SH-SY5Y (cell line): ENCODE measurements around the gene ETV1.

Experiments
- GATA2 ChIP-seq: IDR thresholded peaks from 2 replicates; pipeline ENCODE4 v1.6.1; 2011; ENCODE audit warnings: mild to moderate bottlenecking, low read depth, low read length
- GATA3 ChIP-seq: IDR thresholded peaks from 2 replicates; pipeline ENCODE4 v1.6.1; 2011; ENCODE audit warnings: low read depth, mild to moderate bottlenecking, low read length, moderate library complexity

Gene ETV1

GRCh38 chr7:13979671-13980435, 9.6 kb downstream of the ETV1 start:
- TF ChIP-seq GATA2: no peak

GRCh38 chr7:13976594-13976993, 12.9 kb downstream of the ETV1 start:
- TF ChIP-seq GATA2 (no peak), GATA3 (no peak)

- TF ChIP-seq GATA2: no peak
- no peak for TF ChIP-seq GATA3
Measured at GRCh38 chr7:13965077-13965476, 24.4 kb downstream of the ETV1 start.

GRCh38 chr7:13963925-13964324, 25.5 kb downstream of the ETV1 start:
- TF ChIP-seq GATA2 (no peak), GATA3 (no peak)

- TF ChIP-seq GATA3 (no peak), GATA2 (no peak)
Measured at GRCh38 chr7:13955494-13955893, 34.0 kb downstream of the ETV1 start.

- TF ChIP-seq GATA3: no peak
- no peak for TF ChIP-seq GATA2
Measured at GRCh38 chr7:13953368-13953767, 36.1 kb downstream of the ETV1 start.

GRCh38 chr7:13952921-13953320, 36.5 kb downstream of the ETV1 start:
- no peak for TF ChIP-seq GATA3
- TF ChIP-seq GATA2: no peak

GRCh38 chr7:13949939-13950338, 39.5 kb downstream of the ETV1 start:
- TF ChIP-seq GATA2 (no peak), GATA3 (no peak)

GRCh38 chr7:13949445-13949844, 40.0 kb downstream of the ETV1 start:
- TF ChIP-seq GATA2 (peak; percentile 99), GATA3 (peak; percentile 100)

GRCh38 chr7:13948019-13948801, 41.3 kb downstream of the ETV1 start:
- TF ChIP-seq GATA2 (no peak), GATA3 (no peak)

- TF ChIP-seq GATA2 (no peak), GATA3 (no peak)
Measured at GRCh38 chr7:13947535-13947934, 41.9 kb downstream of the ETV1 start.

- no peak for TF ChIP-seq GATA2
- no peak for TF ChIP-seq GATA3
Measured at GRCh38 chr7:13946181-13946580, 43.3 kb downstream of the ETV1 start.

GRCh38 chr7:13945670-13946069, 43.8 kb downstream of the ETV1 start:
- peak; percentile 95 for TF ChIP-seq GATA2
- peak; percentile 96 for TF ChIP-seq GATA3

- no peak for TF ChIP-seq GATA2
- no peak for TF ChIP-seq GATA3
Measured at GRCh38 chr7:13933536-13933935, 55.9 kb downstream of the ETV1 start.

GRCh38 chr7:13933091-13933490, 56.4 kb downstream of the ETV1 start:
- no peak for TF ChIP-seq GATA2
- no peak for TF ChIP-seq GATA3

- no peak for TF ChIP-seq GATA3
- no peak for TF ChIP-seq GATA2
Measured at GRCh38 chr7:13932131-13932530, 57.3 kb downstream of the ETV1 start.

GRCh38 chr7:13921062-13921461, 68.4 kb downstream of the ETV1 start:
- TF ChIP-seq GATA3 (no peak), GATA2 (no peak)
